Astrocyte (in vitro differentiated cells and primary cell): ENCODE data around the gene CATSPER4. TPM values are rescaled to one million over a fixed set of nuclear protein-coding genes. Genes with fewer than 3 reads are reported as not detected.

Source experiments
- DNase-seq: peaks from one replicate; pipeline ENCODE4 v3.0.0-alpha.2; 2010; ENCODE audit warnings: low read depth
- FAIRE-seq: peaks from 2 replicates; lab custom pipeline; 2011; peaks lifted over from hg19 to GRCh38; lab: Jason Lieb, UNC
- H2AFZ ChIP-seq: 2 replicates; pipeline ENCODE4 v1.6.0; 2012; ENCODE audit warnings: low read depth, low read length, inconsistent platforms
- H3K27ac ChIP-seq: 2 replicates; pipeline ENCODE4 v1.5.1; 2011; ENCODE audit warnings: low read depth, low read length, inconsistent platforms
- H3K27me3 ChIP-seq: 2 replicates; pipeline ENCODE4 v1.6.0; 2011; ENCODE audit warnings: low read length, inconsistent platforms; ENCODE audit not compliant: insufficient read depth
- H3K36me3 ChIP-seq: 2 replicates; pipeline ENCODE4 v1.5.1; 2011; ENCODE audit warnings: low read length, inconsistent platforms; ENCODE audit not compliant: insufficient read depth
- H3K4me1 ChIP-seq: 2 replicates; pipeline ENCODE4 v1.5.1; 2011; ENCODE audit warnings: low read length, inconsistent platforms; ENCODE audit not compliant: insufficient read depth
- H3K4me2 ChIP-seq: 2 replicates; pipeline ENCODE4 v1.6.0; 2012; ENCODE audit warnings: low read length, inconsistent platforms
- H3K4me3 ChIP-seq: 2 replicates; pipeline ENCODE4 v1.5.1; 2011; ENCODE audit warnings: low read depth, mild to moderate bottlenecking, low read length, inconsistent platforms; ENCODE audit not compliant: insufficient read depth
- H3K79me2 ChIP-seq: 2 replicates; pipeline ENCODE4 v1.6.0; 2012; ENCODE audit warnings: mild to moderate bottlenecking, low read length, inconsistent platforms; ENCODE audit not compliant: insufficient read depth
- H3K9ac ChIP-seq: 2 replicates; pipeline ENCODE4 v1.6.0; 2012; ENCODE audit warnings: mild to moderate bottlenecking, low read length, inconsistent platforms
- H3K9me3 ChIP-seq: 2 replicates; pipeline ENCODE4 v1.5.1; 2012; ENCODE audit warnings: low read depth, mild to moderate bottlenecking, low read length, inconsistent platforms; ENCODE audit not compliant: insufficient read depth
- H4K20me1 ChIP-seq: 2 replicates; pipeline ENCODE4 v1.6.0; 2012; ENCODE audit warnings: low read length, inconsistent platforms; ENCODE audit not compliant: insufficient read depth
- H3K27ac Mint-ChIP-seq: one replicate; pipeline ENCODE4 v1.8.0; 2021; ENCODE audit warnings: mild to moderate bottlenecking, mixed read lengths; ENCODE audit not compliant: unreplicated experiment
- H3K27me3 Mint-ChIP-seq: one replicate; pipeline ENCODE4 v1.8.0; 2021; ENCODE audit warnings: low read depth, mixed read lengths; ENCODE audit not compliant: unreplicated experiment
- H3K36me3 Mint-ChIP-seq: one replicate; pipeline ENCODE4 v1.8.0; 2021; ENCODE audit warnings: low read depth, mixed read lengths; ENCODE audit not compliant: unreplicated experiment
- H3K4me1 Mint-ChIP-seq: one replicate; pipeline ENCODE4 v1.8.0; 2021; ENCODE audit warnings: low read depth, mixed read lengths; ENCODE audit not compliant: unreplicated experiment
- H3K4me3 Mint-ChIP-seq: one replicate; pipeline ENCODE4 v1.8.0; 2021; ENCODE audit warnings: mild to moderate bottlenecking, moderate library complexity, mixed read lengths; ENCODE audit not compliant: unreplicated experiment
- H3K9me3 Mint-ChIP-seq: one replicate; pipeline ENCODE4 v1.8.0; 2021; ENCODE audit warnings: mild to moderate bottlenecking, mixed read lengths; ENCODE audit not compliant: unreplicated experiment
- EZH2 ChIP-seq: IDR thresholded peaks from 2 replicates; pipeline ENCODE4 v1.6.1; 2012; ENCODE audit warnings: mild to moderate bottlenecking, low read length, inconsistent platforms; ENCODE audit not compliant: insufficient read depth
- total RNA-seq: library from RNA; stranded (reverse); gene quantifications from 2 replicates; pipeline ENCODE4 v1.2.1, GENCODE V29; 2021
- TF ChIP-seq, protein P1 (sequence below): IDR thresholded peaks from 2 replicates; pipeline ENCODE4 v1.5.1; 2011; ENCODE audit warnings: low read depth, mild to moderate bottlenecking, inconsistent platforms, low read length, moderate library complexity; ENCODE audit not compliant: insufficient read depth

Gene CATSPER4
- total RNA-seq, 1 donor from 2014 or later: not detected

DNA sequence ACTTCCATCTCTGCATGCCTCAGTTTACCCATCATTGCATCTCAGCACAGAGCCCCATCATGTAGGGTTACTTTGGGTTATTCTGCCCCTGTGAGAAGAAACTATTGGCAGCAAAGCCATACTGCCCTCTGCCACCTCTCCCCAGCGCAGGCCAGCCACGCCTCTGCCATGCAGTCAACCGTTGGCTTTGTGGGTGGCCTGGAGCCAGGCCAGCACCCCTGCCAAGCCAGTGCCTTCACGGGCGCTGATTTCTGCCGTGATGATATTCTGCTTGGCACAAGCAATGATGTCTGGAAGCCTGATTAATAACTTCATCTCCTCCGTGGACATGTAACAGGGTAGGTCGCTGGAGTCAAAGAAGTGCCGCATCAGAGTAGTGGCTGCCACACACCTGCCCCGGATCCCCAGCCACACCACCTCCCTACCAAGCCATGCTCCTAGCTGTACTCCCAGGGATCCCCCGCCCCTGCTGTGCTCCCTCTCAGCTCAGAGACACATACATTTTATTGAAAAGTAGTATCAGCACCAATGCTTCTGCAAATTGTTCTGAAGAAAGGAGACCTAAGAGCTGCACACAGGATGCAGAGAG lies 28.6 kb downstream of the CATSPER4 start:
- Histone ChIP-seq H3K4me2 (no peak overlapping the region), H3K9ac (no peak overlapping the region), H3K27me3 (peaks cover 3% of the 10 kb centered on the region), H3K79me2 (no peaks in the 10 kb centered on the region), H3K4me1 (peaks cover 3% of the 10 kb centered on the region), H4K20me1 (no peaks in the 10 kb centered on the region), H2AFZ (no peak overlapping the region), H3K27ac (no peak overlapping the region), H3K4me3 (no peak overlapping the region), H3K9me3 (no peaks in the 10 kb centered on the region), H3K36me3 (no peaks in the 10 kb centered on the region)
- peaks cover 3% of the 10 kb centered on the region for H3K9me3 Mint-ChIP-seq
- no peak for FAIRE-seq
- H3K27ac Mint-ChIP-seq: no peak overlapping the region
- peaks cover 33% of the 10 kb centered on the region for H3K27me3 Mint-ChIP-seq
- H3K4me1 Mint-ChIP-seq: peaks cover 5% of the 10 kb centered on the region
- TF ChIP-seq EZH2: no peak
- TF ChIP-seq, protein P1, sequence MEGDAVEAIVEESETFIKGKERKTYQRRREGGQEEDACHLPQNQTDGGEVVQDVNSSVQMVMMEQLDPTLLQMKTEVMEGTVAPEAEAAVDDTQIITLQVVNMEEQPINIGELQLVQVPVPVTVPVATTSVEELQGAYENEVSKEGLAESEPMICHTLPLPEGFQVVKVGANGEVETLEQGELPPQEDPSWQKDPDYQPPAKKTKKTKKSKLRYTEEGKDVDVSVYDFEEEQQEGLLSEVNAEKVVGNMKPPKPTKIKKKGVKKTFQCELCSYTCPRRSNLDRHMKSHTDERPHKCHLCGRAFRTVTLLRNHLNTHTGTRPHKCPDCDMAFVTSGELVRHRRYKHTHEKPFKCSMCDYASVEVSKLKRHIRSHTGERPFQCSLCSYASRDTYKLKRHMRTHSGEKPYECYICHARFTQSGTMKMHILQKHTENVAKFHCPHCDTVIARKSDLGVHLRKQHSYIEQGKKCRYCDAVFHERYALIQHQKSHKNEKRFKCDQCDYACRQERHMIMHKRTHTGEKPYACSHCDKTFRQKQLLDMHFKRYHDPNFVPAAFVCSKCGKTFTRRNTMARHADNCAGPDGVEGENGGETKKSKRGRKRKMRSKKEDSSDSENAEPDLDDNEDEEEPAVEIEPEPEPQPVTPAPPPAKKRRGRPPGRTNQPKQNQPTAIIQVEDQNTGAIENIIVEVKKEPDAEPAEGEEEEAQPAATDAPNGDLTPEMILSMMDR: no peak
- no peaks in the 10 kb centered on the region for H3K36me3 Mint-ChIP-seq
- no peak overlapping the region for H3K4me3 Mint-ChIP-seq
- DNase-seq: no peak

DNA sequence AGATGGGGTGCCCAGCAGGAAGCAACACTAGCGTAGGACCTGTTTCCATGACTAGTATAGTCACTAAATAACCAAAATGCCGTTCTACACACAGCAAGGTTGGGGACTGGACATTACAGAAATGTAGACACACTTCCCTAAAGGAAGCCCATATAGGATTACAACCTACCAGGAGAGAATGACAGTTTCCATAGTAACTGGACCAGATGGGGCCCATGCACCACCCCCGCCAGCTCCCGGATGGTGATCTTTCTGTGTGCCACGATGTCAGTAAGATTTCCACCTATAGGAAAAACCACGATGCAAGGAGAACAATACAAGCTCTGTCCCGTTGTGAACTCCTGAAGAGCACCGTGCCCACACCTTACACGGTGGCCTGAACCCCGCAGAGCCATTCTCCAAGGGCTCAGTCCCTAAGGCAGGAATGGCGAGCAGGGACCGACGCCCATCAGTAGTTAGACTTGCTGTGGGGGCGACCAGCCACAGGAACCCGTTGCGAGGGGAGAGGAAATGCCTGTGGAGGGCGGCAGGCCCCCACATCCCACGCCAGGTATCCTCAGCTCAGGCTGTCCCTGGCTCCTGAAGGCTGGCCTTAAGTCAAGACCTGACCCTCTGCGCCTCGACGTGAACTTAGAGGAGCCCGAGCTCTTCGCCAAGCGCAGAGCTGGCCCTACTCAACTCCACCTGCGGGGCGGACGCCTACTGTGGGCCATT lies 30.0 kb downstream of the CATSPER4 start:
- Histone ChIP-seq H3K9me3 (no peaks in the 10 kb centered on the region), H3K27me3 (peaks cover 6% of the 10 kb centered on the region), H3K4me2 (no peak overlapping the region), H3K27ac (no peak overlapping the region), H3K4me1 (peaks cover 9% of the 10 kb centered on the region), H3K36me3 (no peaks in the 10 kb centered on the region), H3K9ac (no peak overlapping the region), H3K79me2 (no peaks in the 10 kb centered on the region), H2AFZ (no peak overlapping the region), H4K20me1 (no peaks in the 10 kb centered on the region), H3K4me3 (no peak overlapping the region)
- TF ChIP-seq EZH2: no peak
- TF ChIP-seq, protein P1: no peak
- peaks cover 5% of the 10 kb centered on the region for H3K4me1 Mint-ChIP-seq
- H3K27ac Mint-ChIP-seq: no peak overlapping the region
- H3K4me3 Mint-ChIP-seq: no peak overlapping the region
- peaks cover 41% of the 10 kb centered on the region for H3K27me3 Mint-ChIP-seq
- peaks cover 3% of the 10 kb centered on the region for H3K9me3 Mint-ChIP-seq
- FAIRE-seq (no peak), DNase-seq (no peak)
- H3K36me3 Mint-ChIP-seq: no peaks in the 10 kb centered on the region

DNA sequence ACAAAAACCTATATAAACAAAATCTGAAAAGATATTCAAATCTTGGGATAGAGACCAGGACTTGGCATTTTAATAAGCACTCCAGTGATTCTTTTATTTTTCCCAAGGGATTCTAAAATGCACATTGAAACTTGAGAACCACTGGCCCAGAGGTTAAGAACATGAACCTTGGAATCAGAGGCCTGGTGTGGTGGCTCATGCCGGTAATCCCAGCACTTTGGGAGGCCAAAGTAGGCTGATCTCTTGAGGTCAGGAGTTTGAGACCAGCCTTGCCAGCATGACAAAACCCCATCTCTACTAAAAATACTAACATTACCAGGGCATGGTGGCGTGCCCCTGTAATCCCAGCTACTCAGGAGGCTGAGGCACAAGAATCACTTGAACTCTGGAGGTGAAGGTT lies 30.7 kb downstream of the CATSPER4 start:
- Histone ChIP-seq H3K27me3 (peaks cover 6% of the 10 kb centered on the region), H3K4me2 (no peak overlapping the region), H3K4me3 (no peak overlapping the region), H3K36me3 (no peaks in the 10 kb centered on the region), H3K9me3 (no peaks in the 10 kb centered on the region), H4K20me1 (no peaks in the 10 kb centered on the region), H3K79me2 (no peaks in the 10 kb centered on the region), H2AFZ (no peak overlapping the region), H3K4me1 (peaks cover 14% of the 10 kb centered on the region), H3K9ac (no peak overlapping the region), H3K27ac (no peak overlapping the region)
- no peak for FAIRE-seq
- Mint-ChIP-seq H3K36me3 (peaks cover 3% of the 10 kb centered on the region), H3K4me3 (no peak overlapping the region), H3K27me3 (peaks cover 43% of the 10 kb centered on the region), H3K27ac (no peak overlapping the region), H3K9me3 (peaks cover 6% of the 10 kb centered on the region), H3K4me1 (peaks cover 5% of the 10 kb centered on the region)
- DNase-seq: no peak
- TF ChIP-seq EZH2: no peak
- TF ChIP-seq, protein P1: no peak
